SH-SY5Y (cell line): ENCODE results near the gene PMS1.

Experiments used
- GATA2 ChIP-seq: IDR thresholded peaks from 2 replicates; pipeline ENCODE4 v1.6.1; 2011; ENCODE audit warnings: mild to moderate bottlenecking, low read depth, low read length
- GATA3 ChIP-seq: IDR thresholded peaks from 2 replicates; pipeline ENCODE4 v1.6.1; 2011; ENCODE audit warnings: low read depth, mild to moderate bottlenecking, low read length, moderate library complexity

DNA sequence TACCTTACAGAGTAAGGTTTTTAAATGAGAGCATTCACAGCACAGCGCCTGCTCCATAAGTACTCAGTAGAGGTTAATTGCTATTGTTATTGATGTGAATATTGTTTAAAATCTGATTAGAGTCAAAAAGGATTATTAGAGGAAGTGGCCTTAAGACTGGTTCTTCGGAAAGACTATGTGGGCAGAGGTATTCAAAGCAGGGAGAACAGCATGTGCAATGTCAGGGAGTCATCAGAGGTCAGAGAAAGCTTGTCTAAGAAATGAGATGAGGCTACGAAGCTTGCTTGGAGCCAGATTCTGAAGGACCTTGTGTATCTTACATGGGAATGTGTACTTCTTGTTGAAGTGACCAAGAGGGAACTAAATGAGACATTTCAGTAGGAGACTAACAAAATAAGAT, 49.8 kb downstream of the PMS1 start:
- TF ChIP-seq GATA2 = no peak
- no peak for TF ChIP-seq GATA3
